Placental epithelial cell (primary cell): ENCODE measurements around the gene CNOT6L. TPM values are rescaled to one million over a fixed set of nuclear protein-coding genes. Genes with fewer than 3 reads are reported as not detected.

Experiments
- small RNA-seq: library from RNA; depleted of rRNA; stranded (forward); fragments of <200 nt; gene quantifications from one replicate; pipeline ENCODE3, GENCODE V24; 2012
- total RNA-seq: library from RNA; depleted of rRNA; stranded (reverse); fragments of >200 nt; gene quantifications from 2 replicates; pipeline ENCODE4 v1.2.3, GENCODE V29; 2012

Gene CNOT6L
- 16.4 and 17.3 TPM in 2 replicates for total RNA-seq

DNA sequence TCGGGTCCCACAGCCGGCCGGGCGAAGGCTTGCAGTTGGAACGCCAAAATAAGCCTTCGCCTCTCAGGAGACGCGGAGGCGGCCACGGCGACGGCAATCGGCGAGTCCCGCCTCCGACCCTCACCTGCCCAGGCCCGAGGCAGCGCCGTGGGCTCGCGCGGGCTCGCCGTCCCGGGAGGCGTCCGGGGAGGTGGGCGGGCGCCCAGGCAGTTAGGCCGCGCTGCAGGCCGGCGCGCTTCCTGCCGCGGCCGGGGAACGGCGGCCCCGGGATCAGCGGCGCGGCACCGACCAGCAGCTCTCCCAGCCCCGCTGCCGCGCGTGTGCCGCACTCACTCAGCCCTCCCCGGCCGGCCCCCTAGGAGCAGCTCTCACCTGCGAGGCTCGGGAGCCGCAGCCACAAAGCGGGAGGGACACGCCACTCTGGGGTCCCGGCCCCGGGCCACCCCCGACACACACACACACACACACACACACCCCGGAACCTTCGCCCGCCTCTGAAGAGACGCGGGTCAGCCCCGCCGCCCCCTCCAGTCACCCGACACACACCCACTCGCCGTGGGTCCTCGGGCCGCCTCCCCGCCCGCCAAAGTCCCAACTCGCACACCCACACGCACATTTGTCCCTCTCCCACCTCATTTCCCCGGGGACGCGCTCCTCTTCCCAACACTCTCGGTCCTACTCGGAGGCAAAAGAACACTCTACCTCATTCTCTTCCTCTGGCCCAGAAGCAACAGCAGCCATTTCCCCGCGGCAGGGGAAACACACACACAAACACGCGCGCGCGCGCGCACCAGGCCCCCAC, at the start of gene CNOT6L:
TSS of gene CNOT6L (minus strand) at position 767 of the 802 bp plus-strand sequence. CDS start at position 707, 60 bp downstream.

DNA sequence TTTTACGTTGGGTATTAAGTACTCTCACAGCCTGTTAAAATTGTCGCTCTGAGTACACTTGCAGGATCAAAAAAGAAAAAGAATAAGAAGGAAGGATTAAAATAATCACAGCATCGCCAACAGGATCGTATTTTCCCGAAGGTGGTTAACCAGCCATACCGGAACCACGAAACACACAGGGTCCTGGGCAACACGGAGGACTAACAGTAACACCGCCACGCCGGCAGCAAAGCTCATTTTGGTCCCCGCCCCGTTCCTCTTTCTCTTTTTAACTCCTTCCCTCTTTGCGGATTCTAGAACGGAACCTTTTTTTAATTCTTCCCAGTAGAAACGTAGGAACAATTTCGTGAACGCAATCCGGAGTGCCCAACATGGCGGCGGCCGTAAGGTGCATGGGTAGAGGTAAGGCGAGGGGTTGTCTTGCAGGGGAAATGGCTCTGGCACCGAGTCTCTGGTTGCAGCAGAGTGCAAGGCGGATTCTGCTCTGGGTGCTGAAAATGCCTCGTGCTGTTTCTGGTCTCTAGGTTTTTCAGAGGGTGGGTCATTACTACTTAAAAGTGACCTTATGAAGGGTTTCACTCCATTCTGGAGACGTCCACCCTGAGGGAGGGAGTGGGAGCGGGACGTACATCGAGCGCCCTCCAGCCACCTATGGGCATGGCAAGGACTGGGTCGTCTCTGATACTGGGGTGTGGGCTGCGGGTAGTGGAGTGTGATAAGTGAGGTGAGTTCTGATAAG, 43.5 kb upstream of the CNOT6L start, which contains the start of gene MRPL1:
TSS of gene MRPL1 (plus strand) at position 353 of the 739 bp plus-strand sequence. CDS start at position 372, 19 bp downstream.

Small RNA genes lying within 50 kb of the gene (small RNA-seq; reads per million reads assigned to genes)
- gene AC112225.1: not detected
- not detected for gene RF00612

Other genes with a start within 250 kb of the CNOT6L start
- not detected in 2 replicates for gene CXCL13, start 213.5 kb downstream of the CNOT6L start, total RNA-seq
- 22.2 and 33.4 TPM in 2 replicates for gene MRPL1, start 43.5 kb upstream of the CNOT6L start, total RNA-seq
- gene FRAS1, start 238.0 kb upstream of the CNOT6L start, total RNA-seq: 25.9 and 35.7 TPM in 2 replicates